ENCODE measurements around the gene PDK3. TPM values are rescaled to one million over a fixed set of nuclear protein-coding genes. Genes with fewer than 3 reads are reported as not detected.

Gene PDK3
- total and polyA plus RNA-seq, 2 experiments from 2014 or later: 22.5 to 23.4 TPM

DNA sequence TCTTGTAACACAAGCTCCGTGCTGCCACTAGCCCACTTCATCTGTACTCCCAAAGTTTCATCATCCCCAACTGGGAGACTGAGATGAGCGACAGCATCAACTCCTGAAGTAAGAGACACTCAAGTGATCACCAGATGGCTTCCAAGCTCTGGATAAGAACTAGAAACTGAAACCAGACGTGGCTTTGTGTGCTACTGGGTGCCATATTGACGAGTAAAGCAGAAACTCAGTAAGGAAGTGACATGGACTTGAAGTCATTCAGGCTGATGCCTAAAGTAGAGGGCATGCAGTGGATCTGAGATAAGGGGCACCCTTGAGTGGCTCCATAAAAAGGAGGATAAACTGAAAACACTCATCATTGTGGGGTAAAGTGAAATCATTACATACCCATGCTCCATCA, 109.7 kb downstream of the PDK3 start:
- Histone ChIP-seq H3K4me3 (no peak overlapping the region), H3K27ac (no peak overlapping the region), H4K20me1 (ENCODE audit: insufficient read depth, poor library complexity, severe bottlenecking) (no peaks in the 10 kb centered on the region), H3K4me1 (ENCODE audit: insufficient read depth) (no peaks in the 10 kb centered on the region), H2AFZ (no peak overlapping the region), H3K79me2 (no peaks in the 10 kb centered on the region), H3K4me2 (no peak overlapping the region), H3K27me3 (no peaks in the 10 kb centered on the region), H3K36me3 (replicated peaks; ENCODE audit: insufficient read depth, low read depth) (no peaks in the 10 kb centered on the region), H3K9me2 (replicated peaks; ENCODE audit: insufficient read depth) (no peaks in the 10 kb centered on the region), H3K9me3 (ENCODE audit: low read depth) (no peaks in the 10 kb centered on the region)
- 86% methylated on average over 4 of the region's 4 CpGs for WGBS (ENCODE audit: low lambda C conversion rate, missing lambda C conversion rate)
- no peak for DNase-seq (ENCODE audit: low spot score)
- TF ChIP-seq EZH2 (IDR thresholded peaks at IDR 0.05; ENCODE audit: borderline replicate concordance) (no peak), EZH2phosphoT487 (IDR thresholded peaks at IDR 0.05; ENCODE audit: low read depth, severe bottlenecking, unreplicated experiment) (no peak)
- TF ChIP-seq, protein P1, sequence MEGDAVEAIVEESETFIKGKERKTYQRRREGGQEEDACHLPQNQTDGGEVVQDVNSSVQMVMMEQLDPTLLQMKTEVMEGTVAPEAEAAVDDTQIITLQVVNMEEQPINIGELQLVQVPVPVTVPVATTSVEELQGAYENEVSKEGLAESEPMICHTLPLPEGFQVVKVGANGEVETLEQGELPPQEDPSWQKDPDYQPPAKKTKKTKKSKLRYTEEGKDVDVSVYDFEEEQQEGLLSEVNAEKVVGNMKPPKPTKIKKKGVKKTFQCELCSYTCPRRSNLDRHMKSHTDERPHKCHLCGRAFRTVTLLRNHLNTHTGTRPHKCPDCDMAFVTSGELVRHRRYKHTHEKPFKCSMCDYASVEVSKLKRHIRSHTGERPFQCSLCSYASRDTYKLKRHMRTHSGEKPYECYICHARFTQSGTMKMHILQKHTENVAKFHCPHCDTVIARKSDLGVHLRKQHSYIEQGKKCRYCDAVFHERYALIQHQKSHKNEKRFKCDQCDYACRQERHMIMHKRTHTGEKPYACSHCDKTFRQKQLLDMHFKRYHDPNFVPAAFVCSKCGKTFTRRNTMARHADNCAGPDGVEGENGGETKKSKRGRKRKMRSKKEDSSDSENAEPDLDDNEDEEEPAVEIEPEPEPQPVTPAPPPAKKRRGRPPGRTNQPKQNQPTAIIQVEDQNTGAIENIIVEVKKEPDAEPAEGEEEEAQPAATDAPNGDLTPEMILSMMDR (IDR thresholded peaks at IDR 0.05; ENCODE audit: poor library complexity): no peak

DNA sequence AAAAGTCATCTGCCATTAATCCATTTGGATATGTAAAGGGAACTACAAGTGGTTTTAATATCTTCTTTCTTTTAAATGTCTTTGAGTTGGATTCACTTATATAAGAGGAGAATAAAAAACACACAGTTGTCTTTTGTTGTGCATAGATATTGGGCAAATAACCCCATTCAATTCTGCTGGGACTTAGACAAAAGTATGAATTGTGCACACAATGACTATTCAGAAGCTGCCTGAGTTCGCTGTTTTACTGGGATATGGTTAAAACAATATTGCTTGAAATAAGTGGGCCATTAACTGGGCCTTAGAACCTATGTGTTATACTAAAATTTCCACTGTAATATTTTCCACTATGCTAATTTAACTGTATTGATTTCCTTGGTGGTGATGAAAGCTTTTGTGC, 110.4 kb downstream of the PDK3 start:
- H3K79me2 ChIP-seq: no peaks in the 10 kb centered on the region
- no peak overlapping the region for H2AFZ ChIP-seq

DNA sequence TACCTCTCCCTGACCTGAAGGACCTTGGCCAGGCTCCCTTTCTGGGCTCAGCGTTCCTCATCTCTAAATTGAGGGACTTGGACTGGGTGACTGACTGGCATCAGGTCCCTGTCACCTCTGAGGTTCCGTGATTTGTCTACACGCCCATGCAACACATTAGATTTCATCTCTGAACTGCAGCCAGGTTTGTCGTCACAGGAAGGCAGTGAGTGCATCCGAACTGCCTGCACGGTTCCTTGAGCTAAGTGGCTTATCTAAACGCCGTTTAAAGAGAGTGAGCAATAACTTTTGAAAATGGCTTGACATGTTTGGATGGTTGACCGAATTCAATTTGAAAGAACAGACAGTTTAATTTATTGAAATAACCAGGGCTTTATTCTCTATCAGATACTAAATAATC, 112.0 kb downstream of the PDK3 start:
- no peak overlapping the region for H3K4me3 ChIP-seq
- no peak for TF ChIP-seq EZH2 (IDR thresholded peaks at IDR 0.05; ENCODE audit: borderline replicate concordance)
- TF ChIP-seq, protein P1 (IDR thresholded peaks at IDR 0.05; ENCODE audit: poor library complexity): no peak
- TF ChIP-seq EZH2phosphoT487 (IDR thresholded peaks at IDR 0.05; ENCODE audit: low read depth, severe bottlenecking, unreplicated experiment): no peak
- H3K4me2 ChIP-seq: no peak overlapping the region
- WGBS (ENCODE audit: low lambda C conversion rate, missing lambda C conversion rate): 87% methylated on average over 9 of the region's 9 CpGs
- no peaks in the 10 kb centered on the region for H3K27me3 ChIP-seq
- H3K79me2 ChIP-seq: no peaks in the 10 kb centered on the region
- no peaks in the 10 kb centered on the region for H3K9me2 ChIP-seq (replicated peaks; ENCODE audit: insufficient read depth)
- no peaks in the 10 kb centered on the region for H3K9me3 ChIP-seq (ENCODE audit: low read depth)
- no peak overlapping the region for H3K27ac ChIP-seq
- DNase-seq (ENCODE audit: low spot score): no peak
- H2AFZ ChIP-seq: no peak overlapping the region
- H4K20me1 ChIP-seq (ENCODE audit: insufficient read depth, poor library complexity, severe bottlenecking): no peaks in the 10 kb centered on the region
- H3K36me3 ChIP-seq (replicated peaks; ENCODE audit: insufficient read depth, low read depth): no peaks in the 10 kb centered on the region
- H3K4me1 ChIP-seq (ENCODE audit: insufficient read depth): no peaks in the 10 kb centered on the region

More for the DNA sequence above, 110.4 kb downstream of the PDK3 start:
- no peaks in the 10 kb centered on the region for H4K20me1 ChIP-seq (ENCODE audit: insufficient read depth, poor library complexity, severe bottlenecking)
- H3K36me3 ChIP-seq (replicated peaks; ENCODE audit: insufficient read depth, low read depth): no peaks in the 10 kb centered on the region
- no peak for DNase-seq (ENCODE audit: low spot score)
- H3K4me3 ChIP-seq: no peak overlapping the region
- H3K27ac ChIP-seq: no peak overlapping the region
- 100% methylated on average over 1 of the region's 1 CpG for WGBS (ENCODE audit: low lambda C conversion rate, missing lambda C conversion rate)
- TF ChIP-seq, protein P1 (IDR thresholded peaks at IDR 0.05; ENCODE audit: poor library complexity): no peak
- no peak for TF ChIP-seq EZH2phosphoT487 (IDR thresholded peaks at IDR 0.05; ENCODE audit: low read depth, severe bottlenecking, unreplicated experiment)
- no peak for TF ChIP-seq EZH2 (IDR thresholded peaks at IDR 0.05; ENCODE audit: borderline replicate concordance)
- no peaks in the 10 kb centered on the region for H3K27me3 ChIP-seq
- H3K9me2 ChIP-seq (replicated peaks; ENCODE audit: insufficient read depth): no peaks in the 10 kb centered on the region
- no peaks in the 10 kb centered on the region for H3K4me1 ChIP-seq (ENCODE audit: insufficient read depth)
- H3K9me3 ChIP-seq (ENCODE audit: low read depth): no peaks in the 10 kb centered on the region
- no peak overlapping the region for H3K4me2 ChIP-seq

Small RNA genes lying within 50 kb of the gene (small RNA-seq; reads per million reads assigned to genes)
- gene SNRPEP9: not detected

Other genes with a start within 250 kb of the PDK3 start
- not detected in 2 replicates for gene SUPT20HL2, start 151.2 kb upstream of the PDK3 start, total RNA-seq
- not detected in 2 replicates for gene SUPT20HL2, start 151.2 kb upstream of the PDK3 start, polyA plus RNA-seq
- not detected in 2 replicates for gene SUPT20HL1, start 104.6 kb upstream of the PDK3 start, total RNA-seq
- gene SUPT20HL1, start 104.6 kb upstream of the PDK3 start, polyA plus RNA-seq: 0.07 TPM in 1 of 2 replicates, not detected in the other
- gene PCYT1B, start 182.1 kb downstream of the PDK3 start, total RNA-seq: 17.1 and 19.8 TPM in 2 replicates
- gene PCYT1B, start 182.1 kb downstream of the PDK3 start, polyA plus RNA-seq: 5.8 and 7.8 TPM in 2 replicates
- gene POLA1, start 228.6 kb downstream of the PDK3 start, total RNA-seq: 18.9 and 19.0 TPM in 2 replicates
- gene POLA1, start 228.6 kb downstream of the PDK3 start, polyA plus RNA-seq: 4.9 and 7.7 TPM in 2 replicates

Measured in hepatocyte (in vitro differentiated cells).